Esophagus squamous epithelium (tissue), 4 donors: Measurements from ENCODE around the gene FBXL19.

Experiments
- CTCF ChIP-seq, 6 experiments: fragments of 450-650 bp in 4 of 6; fragments of 200-600 bp in 2 of 6; sonication (generic) in 2 of 6; IDR thresholded peaks; one replicate each; pipeline ENCODE4 v1.5.1; 2016 to 2019; ENCODE audit warnings: antibody characterized with exemption in 6 of 6, mild to moderate bottlenecking in 4 of 6, moderate library complexity in 4 of 6
- POLR2A ChIP-seq, 4 donors: fragments of 450-650 bp; IDR thresholded peaks; one replicate each; pipeline ENCODE4 v1.6.1; 2017; ENCODE audit warnings: antibody characterized with exemption in 4 of 4, mild to moderate bottlenecking in 4 of 4, moderate library complexity in 3 of 4

DNA sequence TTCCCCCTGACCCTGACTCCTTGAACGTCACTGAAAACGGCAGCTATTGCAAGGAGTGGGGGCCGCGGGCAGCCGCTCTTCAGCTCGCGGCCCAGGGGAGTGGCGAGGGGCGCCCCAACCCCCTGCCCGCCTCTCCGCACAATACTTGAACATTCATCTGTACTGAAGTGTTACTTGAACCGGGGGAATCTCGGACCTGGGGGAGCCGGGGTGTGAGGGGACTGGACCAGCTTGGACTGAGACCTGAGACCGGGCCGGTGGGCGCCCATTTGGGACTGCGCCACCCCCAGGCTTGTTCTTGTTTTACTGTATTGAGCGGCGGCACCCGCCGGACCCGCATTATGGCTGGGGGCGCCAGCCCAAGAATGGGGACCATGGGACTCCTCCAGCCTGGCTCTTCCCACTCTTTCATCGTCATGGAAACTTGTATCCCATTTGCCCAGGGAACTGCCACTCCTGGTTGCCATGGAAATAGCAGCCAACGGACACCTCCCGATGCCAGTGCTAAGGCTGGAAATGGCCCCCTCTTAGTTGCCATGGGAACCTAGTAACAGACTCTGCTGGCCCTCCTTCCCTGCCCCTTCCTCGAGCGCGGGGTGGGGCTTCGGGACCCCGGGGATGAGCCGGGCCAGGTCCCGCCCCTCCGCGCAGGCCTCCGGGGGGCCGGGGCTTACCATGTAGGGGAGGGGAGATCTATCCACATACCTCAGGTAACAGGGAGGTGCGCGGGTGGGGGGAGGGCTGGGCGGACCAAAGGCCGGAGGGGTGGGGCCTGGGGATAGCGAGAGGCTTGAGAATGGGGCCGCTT is 24.7 kb downstream of the FBXL19 start:
- no peak for TF ChIP-seq POLR2A (IDR thresholded peaks at IDR 0.05)
- TF ChIP-seq CTCF (IDR thresholded peaks at IDR 0.05), result no peak
